Loucy (cell line): ENCODE data around the gene CUL9.

ENCODE experiments used
- H2AFZ ChIP-seq: fragments of 200-600 bp; sonication (generic); 2 replicates; pipeline ENCODE4 v1.6.0; 2016; ENCODE audit warnings: antibody characterized with exemption, mild to moderate bottlenecking, low read length, moderate library complexity
- H3F3A ChIP-seq: fragments of 200-600 bp; 2 replicates; pipeline ENCODE4 v1.6.0; 2016; ENCODE audit warnings: antibody characterized with exemption, low read depth, mild to moderate bottlenecking
- H3K27me3 ChIP-seq: fragments of 200-600 bp; sonication (generic); 2 replicates; pipeline ENCODE4 v1.6.1; 2014; ENCODE audit warnings: low read length, mild to moderate bottlenecking; ENCODE audit not compliant: insufficient read depth, poor library complexity, severe bottlenecking
- H3K36me3 ChIP-seq: fragments of 200-600 bp; sonication (generic); 2 replicates; pipeline ENCODE4 v1.6.1; 2016; ENCODE audit warnings: low read length; ENCODE audit not compliant: insufficient read depth
- H3K4me1 ChIP-seq: fragments of 200-600 bp; sonication (generic); 2 replicates; pipeline ENCODE4 v1.5.1; 2014; ENCODE audit warnings: low read length, mild to moderate bottlenecking; ENCODE audit not compliant: insufficient read depth, poor library complexity, severe bottlenecking
- H3K4me2 ChIP-seq: fragments of 200-600 bp; sonication (generic); 2 replicates; pipeline ENCODE4 v1.6.0; 2014; ENCODE audit warnings: antibody characterized with exemption, low read length, low read depth, mild to moderate bottlenecking; ENCODE audit not compliant: poor library complexity, severe bottlenecking
- H3K4me3 ChIP-seq: fragments of 200-600 bp; sonication (generic); 2 replicates; pipeline ENCODE4 v1.5.1; 2014; ENCODE audit warnings: low read length, mild to moderate bottlenecking, mixed read lengths; ENCODE audit not compliant: poor library complexity, severe bottlenecking
- H3K79me2 ChIP-seq: fragments of 200-600 bp; sonication (generic); 2 replicates; pipeline ENCODE4 v1.6.1; 2014; ENCODE audit warnings: low read length; ENCODE audit not compliant: insufficient read depth
- H3K9ac ChIP-seq: fragments of 200-600 bp; sonication (generic); 2 replicates; pipeline ENCODE4 v1.6.0; 2014; ENCODE audit warnings: mild to moderate bottlenecking, low read depth, low read length, moderate library complexity; ENCODE audit not compliant: poor library complexity, severe bottlenecking
- H3K9me2 ChIP-seq: fragments of 200-600 bp; sonication (generic); replicated peaks from 2 replicates; pipeline ENCODE4 v1.6.1; 2016; ENCODE audit warnings: low read depth, low read length, mixed read lengths
- H3K9me3 ChIP-seq: fragments of 200-600 bp; sonication (generic); 2 replicates; pipeline ENCODE4 v1.6.1; 2014; ENCODE audit warnings: mild to moderate bottlenecking, antibody characterized with exemption, low read length, low read depth; ENCODE audit not compliant: insufficient read depth
- H4K20me1 ChIP-seq: fragments of 200-600 bp; sonication (generic); 2 replicates; pipeline ENCODE4 v1.6.0; 2014; ENCODE audit warnings: antibody characterized with exemption, low read length, mild to moderate bottlenecking; ENCODE audit not compliant: insufficient read depth, poor library complexity, severe bottlenecking
- CTCF ChIP-seq: fragments of 200-600 bp; sonication (generic); conservative IDR thresholded peaks from 2 replicates; pipeline ENCODE4 v1.5.1; 2014; ENCODE audit warnings: mild to moderate bottlenecking, antibody characterized with exemption, low read length
- EZH2phosphoT487 ChIP-seq: fragments of 200-600 bp; IDR thresholded peaks from 2 replicates; pipeline ENCODE4 v1.6.1; 2018; ENCODE audit warnings: antibody characterized with exemption, mild to moderate bottlenecking, moderate library complexity, borderline replicate concordance

Gene CUL9

GRCh38 chr6:43203029-43203717 lies 21.2 kb downstream of the CUL9 start:
- Histone ChIP-seq H4K20me1 (no peaks in the 10 kb centered on the region), H3K4me2 (no peak overlapping the region), H3K36me3 (peaks cover 3% of the 10 kb centered on the region; the same call in 1 of the 2 replicates), H2AFZ (no peak overlapping the region), H3K4me3 (no peak overlapping the region), H3K9me3 (no peaks in the 10 kb centered on the region), H3K4me1 (no peaks in the 10 kb centered on the region), H3K79me2 (no peaks in the 10 kb centered on the region), H3K9me2 (no peaks in the 10 kb centered on the region), H3F3A (no peaks in the 10 kb centered on the region), H3K27me3 (no peaks in the 10 kb centered on the region), H3K9ac (no peak overlapping the region)
- TF ChIP-seq EZH2phosphoT487 (no peak), CTCF (no peak)

GRCh38 chr6:43203718-43204095 lies 21.7 kb downstream of the CUL9 start:
- no peaks in the 10 kb centered on the region for H3K9me2 ChIP-seq
- no peak overlapping the region for H3K4me3 ChIP-seq
- no peak overlapping the region for H2AFZ ChIP-seq
- H3K9ac ChIP-seq, result no peak overlapping the region
- H3K4me1 ChIP-seq, result no peaks in the 10 kb centered on the region
- no peaks in the 10 kb centered on the region for H3K9me3 ChIP-seq
- H3K36me3 ChIP-seq, result no peaks in the 10 kb centered on the region
- no peaks in the 10 kb centered on the region for H3K27me3 ChIP-seq
- H4K20me1 ChIP-seq, result no peaks in the 10 kb centered on the region
- no peaks in the 10 kb centered on the region for H3K79me2 ChIP-seq
- no peak overlapping the region for H3K4me2 ChIP-seq
- TF ChIP-seq EZH2phosphoT487 (no peak), CTCF (no peak)
- H3F3A ChIP-seq, result no peaks in the 10 kb centered on the region

GRCh38 chr6:43204271-43205105 lies 22.5 kb downstream of the CUL9 start:
- H3K36me3 ChIP-seq, result no peaks in the 10 kb centered on the region
- H2AFZ ChIP-seq, result no peak overlapping the region
- H3K9me2 ChIP-seq, result no peaks in the 10 kb centered on the region
- H3K4me2 ChIP-seq, result no peak overlapping the region
- no peaks in the 10 kb centered on the region for H3K79me2 ChIP-seq
- no peaks in the 10 kb centered on the region for H4K20me1 ChIP-seq
- no peaks in the 10 kb centered on the region for H3K9me3 ChIP-seq
- H3K27me3 ChIP-seq, result no peaks in the 10 kb centered on the region
- TF ChIP-seq CTCF (no peak), EZH2phosphoT487 (no peak)
- no peak overlapping the region for H3K4me3 ChIP-seq
- H3K4me1 ChIP-seq, result no peaks in the 10 kb centered on the region
- no peak overlapping the region for H3K9ac ChIP-seq
- H3F3A ChIP-seq, result no peaks in the 10 kb centered on the region
